ENCODE measurements around the gene THRSP.
A peak's percentile ranks its signal among the peaks of the same experiment; 100 is the strongest.

GRCh38 chr11:78079232-78080083 is 15.8 kb downstream of the THRSP start, which contains the start of gene NDUFC2:
- TF ChIP-seq CTCF (IDR thresholded peaks at IDR 0.05), result peak in 1 of 7 experiments; percentile 12
- peak; percentile 75 to 91 (median 88) for TF ChIP-seq POLR2AphosphoS5 (IDR thresholded peaks at IDR 0.05)
- no peak for TF ChIP-seq POLR2A (IDR thresholded peaks at IDR 0.05)

Data from stomach (tissue), 4 donors.